ENCODE measurements around the gene TMED4. TPM values are rescaled to one million over a fixed set of nuclear protein-coding genes. Genes with fewer than 3 reads are reported as not detected.

Gene TMED4
- total RNA-seq, 1 experiment from 2014 or later = 49.7 TPM

DNA sequence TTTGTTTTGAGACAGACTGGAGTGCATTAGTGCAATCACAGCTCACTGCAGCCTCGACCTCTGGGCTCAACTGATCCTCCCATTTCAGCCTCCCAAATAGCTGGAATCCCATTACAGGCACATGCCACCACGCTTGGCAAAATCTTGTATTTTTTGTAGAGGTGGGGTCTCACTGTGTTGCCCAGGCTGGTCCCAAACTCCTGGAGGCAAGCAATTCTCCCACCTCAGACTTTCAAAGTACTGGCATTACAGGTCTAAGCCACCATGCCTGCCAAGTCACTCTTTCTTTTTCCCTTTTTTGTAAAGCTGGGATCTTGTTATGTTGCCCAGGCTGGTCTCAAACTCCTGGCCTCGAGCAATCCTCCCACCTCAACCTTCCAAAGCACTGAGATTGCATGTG lies 32.6 kb downstream of the TMED4 start:
- H3K4me3 Mint-ChIP-seq (ENCODE audit: unreplicated experiment) = no peak overlapping the region
- BruUV-seq (replicated peaks) = no TSS peak
- CTCF ChIA-PET = interaction anchor here (0.6 to 1.2 kb wide), 4 partner anchors 9 to 18 kb away, joined by 3 to 4 read pairs (median 3); no protein-coding TSS in a partner anchor

DNA sequence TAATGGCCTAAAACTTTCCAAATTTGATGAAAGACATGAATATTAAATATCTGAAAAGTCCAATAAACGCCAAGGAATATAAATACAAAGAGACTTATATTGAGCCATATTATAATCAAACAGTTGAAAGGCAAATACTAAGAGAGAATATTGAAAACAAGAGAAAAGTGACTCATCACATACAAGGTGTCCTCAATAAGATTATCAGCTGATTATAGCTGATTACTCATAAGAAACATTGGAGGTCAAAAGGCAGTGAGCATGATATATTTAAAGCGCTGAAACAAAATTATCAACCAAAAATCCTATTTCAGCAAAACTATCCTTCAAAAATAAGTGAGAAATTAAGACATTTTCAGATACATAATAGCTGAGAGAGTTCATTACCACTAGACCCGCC lies 33.1 kb downstream of the TMED4 start:
- no peak overlapping the region for H3K27ac Mint-ChIP-seq (ENCODE audit: low read depth, unreplicated experiment)
- BruUV-seq (replicated peaks) = no TSS peak
- TF ChIP-seq, protein P1, sequence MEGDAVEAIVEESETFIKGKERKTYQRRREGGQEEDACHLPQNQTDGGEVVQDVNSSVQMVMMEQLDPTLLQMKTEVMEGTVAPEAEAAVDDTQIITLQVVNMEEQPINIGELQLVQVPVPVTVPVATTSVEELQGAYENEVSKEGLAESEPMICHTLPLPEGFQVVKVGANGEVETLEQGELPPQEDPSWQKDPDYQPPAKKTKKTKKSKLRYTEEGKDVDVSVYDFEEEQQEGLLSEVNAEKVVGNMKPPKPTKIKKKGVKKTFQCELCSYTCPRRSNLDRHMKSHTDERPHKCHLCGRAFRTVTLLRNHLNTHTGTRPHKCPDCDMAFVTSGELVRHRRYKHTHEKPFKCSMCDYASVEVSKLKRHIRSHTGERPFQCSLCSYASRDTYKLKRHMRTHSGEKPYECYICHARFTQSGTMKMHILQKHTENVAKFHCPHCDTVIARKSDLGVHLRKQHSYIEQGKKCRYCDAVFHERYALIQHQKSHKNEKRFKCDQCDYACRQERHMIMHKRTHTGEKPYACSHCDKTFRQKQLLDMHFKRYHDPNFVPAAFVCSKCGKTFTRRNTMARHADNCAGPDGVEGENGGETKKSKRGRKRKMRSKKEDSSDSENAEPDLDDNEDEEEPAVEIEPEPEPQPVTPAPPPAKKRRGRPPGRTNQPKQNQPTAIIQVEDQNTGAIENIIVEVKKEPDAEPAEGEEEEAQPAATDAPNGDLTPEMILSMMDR (IDR thresholded peaks at IDR 0.05; ENCODE audit: unreplicated experiment) = no peak
- no peaks in the 10 kb centered on the region for H3K9me3 Mint-ChIP-seq (ENCODE audit: unreplicated experiment)
- H3K4me3 Mint-ChIP-seq (ENCODE audit: unreplicated experiment) = no peak overlapping the region
- H3K27me3 Mint-ChIP-seq (ENCODE audit: insufficient read depth, unreplicated experiment) = no peaks in the 10 kb centered on the region
- no peak for DNase-seq (ENCODE audit: unreplicated experiment)
- intact Hi-C loops (cut with micrococcal nuclease) = loop anchor here (10.0 kb wide), 1 partner anchor 54 kb away; the partner anchor contains the start of gene NUDCD3
- ChIA-PET CTCF (interaction anchor here (0.6 to 1.2 kb wide), 5 partner anchors 9 to 308 kb away, joined by 3 to 6 read pairs (median 3); no protein-coding TSS in a partner anchor), POLR2A (interaction anchor here (0.6 to 2.6 kb wide), 4 partner anchors 17 to 316 kb away, joined by 3 to 6 read pairs (median 4); partner anchors contain the start of genes NUDCD3 and OGDH)
- H3K4me1 Mint-ChIP-seq (ENCODE audit: insufficient read depth, unreplicated experiment) = peaks cover 16% of the 10 kb centered on the region
- H3K36me3 Mint-ChIP-seq (ENCODE audit: insufficient read depth, unreplicated experiment) = no peaks in the 10 kb centered on the region

More for the DNA sequence above, 32.6 kb downstream of the TMED4 start:
- Mint-ChIP-seq H3K27me3 (ENCODE audit: insufficient read depth, unreplicated experiment) (no peaks in the 10 kb centered on the region), H3K36me3 (ENCODE audit: insufficient read depth, unreplicated experiment) (no peaks in the 10 kb centered on the region), H3K27ac (ENCODE audit: low read depth, unreplicated experiment) (no peak overlapping the region), H3K9me3 (ENCODE audit: unreplicated experiment) (no peaks in the 10 kb centered on the region), H3K4me1 (ENCODE audit: insufficient read depth, unreplicated experiment) (peaks cover 11% of the 10 kb centered on the region)
- POLR2A ChIA-PET = interaction anchor here (0.7 to 2.6 kb wide), 5 partner anchors 16 to 59 kb away, joined by 3 to 6 read pairs (median 5); partner anchors contain the start of genes NUDCD3 and OGDH
- TF ChIP-seq, protein P1 (IDR thresholded peaks at IDR 0.05; ENCODE audit: unreplicated experiment) = no peak
- DNase-seq (ENCODE audit: unreplicated experiment) = no peak
- intact Hi-C loops (cut with micrococcal nuclease) = loop anchor here (10.0 kb wide), 1 partner anchor 55 kb away; the partner anchor contains the start of gene NUDCD3

DNA sequence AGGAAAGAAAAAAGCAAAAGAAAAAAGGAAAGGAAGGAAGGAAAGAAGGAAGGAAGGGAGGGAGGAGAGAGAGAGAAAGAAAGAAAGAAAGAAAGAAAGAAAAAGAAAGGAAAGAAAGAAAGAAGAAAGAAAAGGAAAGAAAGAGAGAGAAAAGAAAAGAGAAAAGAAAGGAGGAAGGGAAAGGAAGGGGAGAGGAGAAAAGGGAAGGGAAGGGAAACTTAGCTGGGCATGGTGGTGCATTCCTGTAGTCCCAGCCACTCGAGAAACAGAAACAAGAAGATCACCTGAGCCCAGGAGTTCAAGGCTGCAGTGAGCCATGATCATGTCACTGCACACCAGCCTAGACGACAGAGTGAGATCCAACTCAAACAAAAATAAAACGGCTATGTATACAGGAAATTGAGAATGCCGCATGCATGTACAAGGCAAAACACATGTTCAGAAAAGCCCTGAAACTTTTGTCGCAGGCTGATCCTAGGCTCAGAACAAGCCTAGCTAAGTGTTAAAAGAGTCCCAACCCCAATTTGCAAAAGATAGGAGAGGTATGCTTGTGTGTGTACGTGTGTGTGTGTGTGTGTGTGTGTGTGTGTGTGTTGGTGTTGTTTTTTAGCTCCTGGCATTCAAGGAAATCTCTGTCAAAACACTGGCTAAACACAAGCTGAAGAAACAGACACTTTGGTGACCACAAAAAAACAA lies 34.3 kb downstream of the TMED4 start:
- Mint-ChIP-seq H3K27ac (ENCODE audit: low read depth, unreplicated experiment) (no peak overlapping the region), H3K4me3 (ENCODE audit: unreplicated experiment) (no peak overlapping the region)

More for the DNA sequence above, 34.3 kb downstream of the TMED4 start:
- no peaks in the 10 kb centered on the region for H3K9me3 Mint-ChIP-seq (ENCODE audit: unreplicated experiment)
- peak; percentile 24 for DNase-seq (ENCODE audit: unreplicated experiment)
- H3K36me3 Mint-ChIP-seq (ENCODE audit: insufficient read depth, unreplicated experiment) = no peaks in the 10 kb centered on the region
- peaks cover 27% of the 10 kb centered on the region for H3K4me1 Mint-ChIP-seq (ENCODE audit: insufficient read depth, unreplicated experiment)
- BruUV-seq (replicated peaks) = no TSS peak
- ChIA-PET POLR2A (interaction anchor here (0.6 to 2.6 kb wide), 5 partner anchors 18 to 59 kb away, joined by 3 to 6 read pairs (median 3); partner anchors contain the start of genes DDX56 and OGDH), CTCF (interaction anchor here (0.5 to 1.1 kb wide), 3 partner anchors 18 to 307 kb away, joined by 3 to 6 read pairs (median 3); no protein-coding TSS in a partner anchor)
- TF ChIP-seq, protein P1 (IDR thresholded peaks at IDR 0.05; ENCODE audit: unreplicated experiment) = no peak
- intact Hi-C loops (cut with micrococcal nuclease) = loop anchor here (10.0 kb wide), 1 partner anchor 53 kb away; the partner anchor contains the start of gene NUDCD3
- no peaks in the 10 kb centered on the region for H3K27me3 Mint-ChIP-seq (ENCODE audit: insufficient read depth, unreplicated experiment)
